Mucosa of stomach (tissue), 1 donor: ENCODE measurements around the gene CRYAA.
"Not testable (repeated sequence)": the region's sequence is repeated elsewhere in the genome, so short reads cannot be mapped to it uniquely, and the experiment has no call there.

Experiments used
- H3K27me3 ChIP-seq: one replicate; pipeline ENCODE4 v1.7.0; 2013; ENCODE audit warnings: mild to moderate bottlenecking, low read length; ENCODE audit not compliant: control insufficient read depth, insufficient read depth
- H3K36me3 ChIP-seq: one replicate; pipeline ENCODE4 v1.7.0; 2013; ENCODE audit warnings: low read length; ENCODE audit not compliant: control insufficient read depth, insufficient read depth
- H3K4me1 ChIP-seq: one replicate; pipeline ENCODE4 v1.7.0; 2013; ENCODE audit warnings: mild to moderate bottlenecking, low read length; ENCODE audit not compliant: control insufficient read depth, insufficient read depth
- H3K4me3 ChIP-seq: one replicate; pipeline ENCODE4 v1.7.0; 2013; ENCODE audit warnings: low read length
- H3K9ac ChIP-seq: one replicate; pipeline ENCODE4 v1.7.0; 2013; ENCODE audit warnings: mild to moderate bottlenecking, low read length, moderate library complexity
- H3K9me3 ChIP-seq: one replicate; pipeline ENCODE4 v1.7.0; 2013; ENCODE audit warnings: mild to moderate bottlenecking, low read length, moderate library complexity; ENCODE audit not compliant: control insufficient read depth
- donor health status: Pancreatic carcinoma.

The CRYAA gene

DNA sequence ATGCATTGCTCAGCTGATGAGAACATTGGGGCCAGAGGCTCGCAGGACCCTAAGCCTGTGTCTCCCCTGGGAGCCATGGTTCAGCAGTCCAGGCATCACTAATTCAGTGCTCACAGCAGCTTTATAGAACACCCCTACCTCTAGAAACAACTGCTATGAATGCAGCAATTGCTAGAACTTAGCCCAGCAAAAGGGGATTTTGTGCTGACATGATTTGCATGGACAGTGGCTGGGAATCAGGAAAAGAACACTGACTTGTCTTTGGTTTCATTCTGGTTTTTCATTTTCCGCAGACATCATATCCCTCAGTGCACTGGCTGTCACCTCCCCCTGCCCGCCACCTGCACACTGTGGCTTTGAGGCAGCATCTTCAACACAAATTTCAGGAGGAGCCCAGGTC is 4.0 kb upstream of the CRYAA start:
- not testable (repeated sequence) for H3K4me3 ChIP-seq, H3K27me3 ChIP-seq, H3K9me3 ChIP-seq, H3K9ac ChIP-seq, H3K36me3 ChIP-seq, H3K4me1 ChIP-seq

- not testable (repeated sequence) for H3K36me3 ChIP-seq, H3K4me3 ChIP-seq, H3K9me3 ChIP-seq, H3K4me1 ChIP-seq, H3K27me3 ChIP-seq, H3K9ac ChIP-seq
Observed at GRCh38 chr21:43165734-43166133, 3.1 kb upstream of the CRYAA start.

- H3K27me3 ChIP-seq, H3K4me3 ChIP-seq, H3K4me1 ChIP-seq, H3K9me3 ChIP-seq, H3K36me3 ChIP-seq, H3K9ac ChIP-seq: not testable (repeated sequence)
Observed at GRCh38 chr21:43169230-43169886, 550 bp downstream of the CRYAA start.

GRCh38 chr21:43169891-43170290 is 1.1 kb downstream of the CRYAA start:
- H3K27me3 ChIP-seq, H3K36me3 ChIP-seq, H3K9ac ChIP-seq, H3K4me3 ChIP-seq, H3K4me1 ChIP-seq, H3K9me3 ChIP-seq: not testable (repeated sequence)

DNA sequence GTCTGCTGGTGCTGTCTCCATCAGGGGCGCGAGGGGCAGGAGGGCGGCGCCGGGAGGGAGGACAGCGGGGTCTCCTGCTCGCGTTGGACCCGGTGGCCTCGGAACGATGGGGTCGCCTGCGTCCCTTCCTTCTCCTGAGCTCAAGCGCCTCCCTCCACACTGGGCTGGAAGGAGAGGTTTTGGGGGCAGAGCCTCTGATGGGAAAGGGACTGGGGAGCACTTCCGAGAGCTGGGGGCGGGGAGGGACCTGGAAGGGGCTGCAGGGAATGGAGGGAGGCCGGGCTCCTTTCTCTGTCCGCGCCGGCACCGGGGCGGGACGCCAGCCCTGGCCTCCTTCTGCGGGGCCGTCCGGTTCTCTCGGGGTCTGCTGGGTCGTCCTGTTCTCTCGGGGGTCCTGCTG is 4.0 kb downstream of the CRYAA start:
- H3K4me3 ChIP-seq, H3K27me3 ChIP-seq, H3K36me3 ChIP-seq, H3K9ac ChIP-seq, H3K4me1 ChIP-seq, H3K9me3 ChIP-seq: not testable (repeated sequence)

DNA sequence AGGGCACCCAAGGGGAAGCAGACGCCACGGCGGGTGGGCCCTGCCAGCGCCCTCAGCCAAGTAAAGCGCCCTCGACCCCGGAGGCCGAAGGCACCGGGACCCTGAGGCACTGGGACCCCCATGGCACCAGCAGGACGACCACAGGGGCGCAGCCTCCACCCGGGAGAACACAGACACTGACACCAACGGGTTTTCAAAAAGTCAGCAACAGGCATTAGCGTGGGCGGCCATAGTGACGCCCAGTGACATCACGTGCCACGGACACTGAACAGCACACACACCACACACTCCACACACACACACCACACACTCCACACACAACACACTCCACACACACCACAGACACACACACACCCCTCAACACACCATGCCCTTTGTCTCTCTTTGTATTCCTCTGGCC is 4.6 kb downstream of the CRYAA start:
- H3K27me3 ChIP-seq, H3K36me3 ChIP-seq, H3K4me1 ChIP-seq, H3K9me3 ChIP-seq, H3K4me3 ChIP-seq, H3K9ac ChIP-seq: not testable (repeated sequence)

GRCh38 chr21:43173930-43174329 is 5.1 kb downstream of the CRYAA start:
- H3K9ac ChIP-seq, H3K4me1 ChIP-seq, H3K4me3 ChIP-seq, H3K9me3 ChIP-seq, H3K36me3 ChIP-seq, H3K27me3 ChIP-seq: not testable (repeated sequence)

DNA sequence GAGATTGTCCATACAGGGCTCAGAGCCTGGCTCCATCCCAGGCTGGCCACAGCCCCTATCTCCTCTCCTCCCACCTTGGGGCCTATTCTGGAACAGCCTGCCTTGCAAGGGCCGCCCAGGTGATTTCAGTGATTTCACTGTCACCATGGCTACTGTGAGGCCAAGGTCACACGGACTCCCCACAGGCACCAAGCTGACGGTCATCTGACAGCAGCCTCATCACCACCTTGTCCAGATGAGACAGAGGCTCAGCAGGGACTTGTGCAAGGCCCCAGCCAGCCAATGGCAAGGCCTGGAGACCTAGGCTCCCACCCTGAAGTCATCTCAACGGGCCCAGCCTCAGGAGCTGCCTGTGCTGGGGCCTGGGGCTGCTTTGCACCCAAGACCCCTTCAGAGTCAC is 6.2 kb downstream of the CRYAA start:
- not testable (repeated sequence) for H3K9me3 ChIP-seq, H3K36me3 ChIP-seq, H3K4me3 ChIP-seq, H3K4me1 ChIP-seq, H3K27me3 ChIP-seq, H3K9ac ChIP-seq

DNA sequence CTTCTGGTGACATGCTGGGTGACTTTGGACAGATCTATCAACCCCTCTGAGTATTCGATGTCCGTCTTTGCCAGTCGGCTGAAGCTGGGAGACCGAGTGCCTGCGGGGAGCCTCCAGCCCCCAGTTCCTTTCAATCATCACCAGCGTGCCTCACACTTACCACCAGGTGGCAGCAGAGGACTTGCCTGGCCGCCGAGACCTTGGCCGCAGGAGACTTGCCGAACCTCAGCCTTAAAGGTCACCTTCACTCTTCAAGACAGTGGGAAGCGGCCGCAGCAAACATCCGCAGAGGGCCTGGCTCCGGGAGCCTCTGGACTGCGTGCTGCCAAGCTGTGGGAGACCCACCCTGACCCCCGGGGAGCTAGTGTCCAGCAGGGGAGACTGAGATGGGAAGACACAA is 7.8 kb downstream of the CRYAA start:
- not testable (repeated sequence) for H3K27me3 ChIP-seq, H3K36me3 ChIP-seq, H3K9me3 ChIP-seq, H3K9ac ChIP-seq, H3K4me3 ChIP-seq, H3K4me1 ChIP-seq

GRCh38 chr21:43177043-43177906 is 8.5 kb downstream of the CRYAA start:
- not testable (repeated sequence) for H3K36me3 ChIP-seq, H3K9me3 ChIP-seq, H3K9ac ChIP-seq, H3K4me1 ChIP-seq, H3K27me3 ChIP-seq, H3K4me3 ChIP-seq

DNA sequence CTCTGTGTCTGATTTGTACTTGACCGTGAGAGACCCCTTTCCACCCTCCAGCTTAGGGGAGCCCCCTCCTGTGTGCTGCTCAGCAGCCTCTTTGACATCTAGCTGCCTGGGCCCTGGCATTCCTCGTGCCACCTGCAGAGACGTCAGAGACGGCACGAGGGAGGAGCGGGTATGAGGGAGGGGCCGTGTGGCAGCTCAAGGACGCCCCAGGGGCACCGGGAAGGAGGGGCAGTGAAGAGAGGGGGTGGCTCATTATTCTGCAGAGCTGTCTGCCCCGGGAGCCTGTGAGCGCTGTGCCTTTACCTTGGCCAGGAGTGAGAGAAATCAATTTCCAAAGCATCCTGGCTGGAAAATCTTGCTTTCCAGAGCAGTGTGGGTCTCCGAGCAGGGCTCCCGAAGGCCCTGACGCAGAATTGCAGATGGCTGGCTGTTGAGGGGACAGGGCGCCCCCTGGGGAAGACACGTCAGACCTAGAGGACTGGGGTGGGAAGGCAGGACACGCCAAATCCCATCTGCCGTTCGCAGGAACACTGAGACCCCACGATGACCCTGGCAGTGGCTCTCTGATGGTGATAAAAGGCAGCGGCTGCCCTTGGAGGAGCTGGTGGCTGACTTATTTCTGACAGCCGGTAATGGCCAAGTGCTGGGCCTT is 9.5 kb downstream of the CRYAA start:
- H3K4me3 ChIP-seq, H3K27me3 ChIP-seq, H3K4me1 ChIP-seq, H3K36me3 ChIP-seq, H3K9me3 ChIP-seq, H3K9ac ChIP-seq: not testable (repeated sequence)

DNA sequence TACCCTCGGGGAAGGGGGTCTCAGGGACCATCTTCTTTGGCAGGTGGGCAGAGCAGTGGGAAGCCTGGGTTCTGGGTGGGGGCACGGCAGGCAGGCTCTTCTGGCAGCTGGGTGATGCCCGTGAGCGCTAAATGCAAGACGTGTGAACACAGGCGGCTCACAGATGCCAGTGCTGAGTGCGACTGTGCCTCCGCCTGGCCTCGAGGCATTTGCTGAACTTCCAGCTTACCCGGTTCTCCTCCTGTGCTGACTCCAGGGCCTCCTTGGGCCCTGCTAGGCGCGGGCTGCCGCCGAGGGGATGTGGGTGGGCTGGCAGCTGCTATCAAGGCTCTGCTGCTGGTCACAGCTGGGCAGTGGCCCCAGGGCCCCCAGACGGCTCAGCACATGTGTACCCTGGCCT is 12.2 kb downstream of the CRYAA start:
- not testable (repeated sequence) for H3K27me3 ChIP-seq, H3K9me3 ChIP-seq, H3K4me1 ChIP-seq, H3K4me3 ChIP-seq, H3K9ac ChIP-seq, H3K36me3 ChIP-seq
